ENCODE measurements around the gene PCNX2.

PCNX2 gene

GRCh38 chr1:232999956-233000625, 295.4 kb downstream of the PCNX2 start:
- DNase-seq = no peak

GRCh38 chr1:232998646-232999045, 296.9 kb downstream of the PCNX2 start:
- DNase-seq = no peak

GRCh38 chr1:232998138-232998537, 297.4 kb downstream of the PCNX2 start:
- DNase-seq = no peak

GRCh38 chr1:232996143-232996542, 299.4 kb downstream of the PCNX2 start:
- DNase-seq = no peak

GRCh38 chr1:232995189-232995588, 300.3 kb downstream of the PCNX2 start:
- DNase-seq = no peak

- DNase-seq = no peak
Observed at GRCh38 chr1:232993555-232993954, 302.0 kb downstream of the PCNX2 start.

GRCh38 chr1:232992227-232992626, 303.3 kb downstream of the PCNX2 start:
- DNase-seq = no peak

- DNase-seq = no peak
Observed at GRCh38 chr1:232991238-232991637, 304.3 kb downstream of the PCNX2 start.

GRCh38 chr1:232990176-232991128, 305.1 kb downstream of the PCNX2 start:
- DNase-seq = no peak

GRCh38 chr1:232988572-232989040, 306.9 kb downstream of the PCNX2 start:
- no peak for DNase-seq

GRCh38 chr1:232987774-232988140, 307.8 kb downstream of the PCNX2 start:
- DNase-seq = no peak

GRCh38 chr1:232987046-232987773, 308.3 kb downstream of the PCNX2 start:
- DNase-seq = no peak

GRCh38 chr1:232986527-232986922, 309.0 kb downstream of the PCNX2 start:
- DNase-seq = no peak

- DNase-seq = no peak
Observed at GRCh38 chr1:232985882-232986526, 309.5 kb downstream of the PCNX2 start.

GRCh38 chr1:232984577-232985425, 310.7 kb downstream of the PCNX2 start:
- no peak for DNase-seq

- DNase-seq = no peak
Observed at GRCh38 chr1:232983817-232984567, 311.5 kb downstream of the PCNX2 start.

GRCh38 chr1:232983375-232983774, 312.1 kb downstream of the PCNX2 start:
- DNase-seq = no peak

GRCh38 chr1:232982238-232982944, 313.1 kb downstream of the PCNX2 start:
- DNase-seq = no peak

- no peak for DNase-seq
Observed at GRCh38 chr1:232980986-232981560, 314.5 kb downstream of the PCNX2 start.

GRCh38 chr1:232980355-232980978, 315.1 kb downstream of the PCNX2 start:
- no peak for DNase-seq
